ENCODE results near the gene CACNA1G. TPM values are rescaled to one million over a fixed set of nuclear protein-coding genes. Genes with fewer than 3 reads are reported as not detected.

CACNA1G gene
- total RNA-seq, 1 donor from 2014 or later: not detected

- TF ChIP-seq, protein P1, sequence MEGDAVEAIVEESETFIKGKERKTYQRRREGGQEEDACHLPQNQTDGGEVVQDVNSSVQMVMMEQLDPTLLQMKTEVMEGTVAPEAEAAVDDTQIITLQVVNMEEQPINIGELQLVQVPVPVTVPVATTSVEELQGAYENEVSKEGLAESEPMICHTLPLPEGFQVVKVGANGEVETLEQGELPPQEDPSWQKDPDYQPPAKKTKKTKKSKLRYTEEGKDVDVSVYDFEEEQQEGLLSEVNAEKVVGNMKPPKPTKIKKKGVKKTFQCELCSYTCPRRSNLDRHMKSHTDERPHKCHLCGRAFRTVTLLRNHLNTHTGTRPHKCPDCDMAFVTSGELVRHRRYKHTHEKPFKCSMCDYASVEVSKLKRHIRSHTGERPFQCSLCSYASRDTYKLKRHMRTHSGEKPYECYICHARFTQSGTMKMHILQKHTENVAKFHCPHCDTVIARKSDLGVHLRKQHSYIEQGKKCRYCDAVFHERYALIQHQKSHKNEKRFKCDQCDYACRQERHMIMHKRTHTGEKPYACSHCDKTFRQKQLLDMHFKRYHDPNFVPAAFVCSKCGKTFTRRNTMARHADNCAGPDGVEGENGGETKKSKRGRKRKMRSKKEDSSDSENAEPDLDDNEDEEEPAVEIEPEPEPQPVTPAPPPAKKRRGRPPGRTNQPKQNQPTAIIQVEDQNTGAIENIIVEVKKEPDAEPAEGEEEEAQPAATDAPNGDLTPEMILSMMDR (IDR thresholded peaks at IDR 0.05; ENCODE audit: insufficient read depth, low read length, poor library complexity, severe bottlenecking): no peak
- no peaks in the 10 kb centered on the region for H3K36me3 ChIP-seq (ENCODE audit: control insufficient read depth, insufficient read depth, low read length)
- no peak for DNase-seq (ENCODE audit: low read depth)
- H3K27me3 ChIP-seq (ENCODE audit: control insufficient read depth, insufficient read depth, low read length): peaks cover 57% of the 10 kb centered on the region
- H3K4me3 ChIP-seq (ENCODE audit: low read depth, low read length): no peak overlapping the region
These were observed 2.4 kb upstream of the CACNA1G start for GRCh38 chr17:50558091-50558490.

DNA sequence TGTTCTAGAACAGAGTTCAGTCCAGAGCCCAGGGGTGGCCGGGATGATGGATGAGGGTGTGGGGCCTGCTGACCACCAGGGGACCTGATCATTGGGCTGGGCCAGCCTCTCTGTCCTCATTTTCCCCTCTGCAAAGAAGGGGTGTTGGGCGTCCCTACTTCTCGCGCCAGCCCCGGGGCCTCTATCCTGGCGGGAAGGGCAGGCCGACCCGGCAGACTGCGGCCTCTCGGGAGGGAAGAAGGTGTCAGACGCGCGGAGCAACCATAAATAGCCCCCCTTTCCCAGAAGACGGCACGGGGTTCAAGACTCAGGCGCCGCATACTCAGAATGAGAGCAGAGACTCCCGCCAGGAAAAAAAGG is 2.0 kb upstream of the CACNA1G start:
- peaks cover 62% of the 10 kb centered on the region for H3K27me3 ChIP-seq (ENCODE audit: control insufficient read depth, insufficient read depth, low read length)

GRCh38 chr17:50558941-50559614 is 1.4 kb upstream of the CACNA1G start:
- Histone ChIP-seq H3K36me3 (ENCODE audit: control insufficient read depth, insufficient read depth, low read length) (no peaks in the 10 kb centered on the region), H3K4me3 (ENCODE audit: low read depth, low read length) (no peak overlapping the region), H3K27me3 (ENCODE audit: control insufficient read depth, insufficient read depth, low read length) (peaks cover 66% of the 10 kb centered on the region)
- DNase-seq (ENCODE audit: low read depth): no peak
- TF ChIP-seq, protein P1 (IDR thresholded peaks at IDR 0.05; ENCODE audit: insufficient read depth, low read length, poor library complexity, severe bottlenecking): no peak

More for the DNA sequence above, 2.0 kb upstream of the CACNA1G start:
- TF ChIP-seq, protein P1 (IDR thresholded peaks at IDR 0.05; ENCODE audit: insufficient read depth, low read length, poor library complexity, severe bottlenecking): no peak
- no peak for DNase-seq (ENCODE audit: low read depth)
- Histone ChIP-seq H3K4me3 (ENCODE audit: low read depth, low read length) (no peak overlapping the region), H3K36me3 (ENCODE audit: control insufficient read depth, insufficient read depth, low read length) (no peaks in the 10 kb centered on the region)

DNA sequence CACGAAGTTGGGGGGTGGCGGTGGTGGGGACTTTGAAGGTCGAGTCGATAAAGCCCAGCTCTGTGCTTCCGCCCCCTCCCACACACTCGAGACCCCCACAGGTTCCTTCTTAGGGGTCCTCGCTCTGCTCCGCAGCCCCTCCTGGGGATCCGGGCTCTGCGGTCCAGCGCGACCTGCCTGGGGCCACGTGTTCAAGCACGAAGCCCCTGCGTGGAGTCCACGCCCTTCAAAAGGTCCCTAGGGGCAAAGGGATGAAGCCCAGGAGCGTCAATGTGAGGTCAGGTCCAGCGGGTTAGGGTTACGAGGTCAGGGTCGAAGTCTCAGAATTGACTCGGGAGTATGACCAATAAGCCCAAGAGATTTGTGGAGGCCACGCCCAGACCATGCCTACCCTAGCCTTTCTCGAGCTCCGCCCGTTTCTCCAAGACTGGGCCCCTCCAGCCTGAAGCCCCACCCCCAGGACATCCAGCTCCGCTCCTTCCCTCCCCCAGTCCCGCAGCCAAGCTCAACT is 786 bp upstream of the CACNA1G start:
- TF ChIP-seq, protein P1 (IDR thresholded peaks at IDR 0.05; ENCODE audit: insufficient read depth, low read length, poor library complexity, severe bottlenecking): no peak
- H3K27me3 ChIP-seq (ENCODE audit: control insufficient read depth, insufficient read depth, low read length): peaks cover 69% of the 10 kb centered on the region
- peak overlapping the region; percentile 2 for H3K4me3 ChIP-seq (ENCODE audit: low read depth, low read length)
- H3K36me3 ChIP-seq (ENCODE audit: control insufficient read depth, insufficient read depth, low read length): no peaks in the 10 kb centered on the region
- no peak for DNase-seq (ENCODE audit: low read depth)

- H3K4me3 ChIP-seq (ENCODE audit: low read depth, low read length): no peak overlapping the region
- TF ChIP-seq, protein P1 (IDR thresholded peaks at IDR 0.05; ENCODE audit: insufficient read depth, low read length, poor library complexity, severe bottlenecking): no peak
- DNase-seq (ENCODE audit: low read depth): no peak
- peaks cover 82% of the 10 kb centered on the region for H3K27me3 ChIP-seq (ENCODE audit: control insufficient read depth, insufficient read depth, low read length)
- H3K36me3 ChIP-seq (ENCODE audit: control insufficient read depth, insufficient read depth, low read length): no peaks in the 10 kb centered on the region
These were observed 623 bp downstream of the CACNA1G start for GRCh38 chr17:50560931-50561745.
